ENCODE measurements around the gene ANKRD63. TPM values are rescaled to one million over a fixed set of nuclear protein-coding genes. Genes with fewer than 3 reads are reported as not detected.

The ANKRD63 gene
- total and polyA plus RNA-seq, 8 donors: 0.37 TPM; not detected in 7

- Histone ChIP-seq H3K9me3 (no peaks in the 10 kb centered on the region), H3K36me3 (no peaks in the 10 kb centered on the region), H3K4me1 (peaks cover 10 to 54% (median 37%) of the 10 kb centered on the region in 4 donors), H3K4me3 (peak within 1 kb of the TSS; percentile 85 to 91 (median 86)), H3K27me3 (no peaks in the 10 kb centered on the region), H3K27ac (peak within 1 kb of the TSS; percentile 67 to 92 (median 85))
- peak; percentile 90 to 97 for DNase-seq
- WGBS, 5 donors: 0 to 2% (median 0%) methylated on average over 16 to 100 of the region's 103 CpGs
- intact Hi-C loops (cut with DNase I; ENCODE audit: low total_unique reads): no loop called here
- TF ChIP-seq POLR2A (IDR thresholded peaks at IDR 0.05) (no peak), CTCF (IDR thresholded peaks at IDR 0.05) (peak in 5 of 7 experiments; percentile 44 to 74 (median 58)), POLR2AphosphoS5 (IDR thresholded peaks at IDR 0.05) (peak; percentile 25 to 82 (median 40))
Measured at GRCh38 chr15:40323239-40323952, 40.5 kb upstream of the ANKRD63 start, which contains the start of gene INAFM2. TSS of gene INAFM2 (plus strand) at chr15:40323692. CDS start at chr15:40324056, 364 bp downstream.

GRCh38 chr15:40322531-40323238, 39.8 kb upstream of the ANKRD63 start:
- 38 to 67% (median 44%) methylated on average over 17 to 26 of the region's 26 CpGs for WGBS, 5 donors
- Histone ChIP-seq H3K4me1 (peaks cover 10 to 48% (median 33%) of the 10 kb centered on the region in 4 donors), H3K9me3 (no peaks in the 10 kb centered on the region), H3K27me3 (no peaks in the 10 kb centered on the region), H3K27ac (peak overlapping the region; percentile 67 to 92 (median 79)), H3K36me3 (no peaks in the 10 kb centered on the region), H3K4me3 (peak overlapping the region; percentile 49 to 91 (median 86))
- intact Hi-C loops (cut with DNase I; ENCODE audit: low total_unique reads): no loop called here
- peak in 1 of 2 donors; percentile 64 for DNase-seq
- TF ChIP-seq EP300 (IDR thresholded peaks at IDR 0.05): no peak
- TF ChIP-seq POLR2AphosphoS5 (IDR thresholded peaks at IDR 0.05): peak in 1 of 3 donors; percentile 41

DNA sequence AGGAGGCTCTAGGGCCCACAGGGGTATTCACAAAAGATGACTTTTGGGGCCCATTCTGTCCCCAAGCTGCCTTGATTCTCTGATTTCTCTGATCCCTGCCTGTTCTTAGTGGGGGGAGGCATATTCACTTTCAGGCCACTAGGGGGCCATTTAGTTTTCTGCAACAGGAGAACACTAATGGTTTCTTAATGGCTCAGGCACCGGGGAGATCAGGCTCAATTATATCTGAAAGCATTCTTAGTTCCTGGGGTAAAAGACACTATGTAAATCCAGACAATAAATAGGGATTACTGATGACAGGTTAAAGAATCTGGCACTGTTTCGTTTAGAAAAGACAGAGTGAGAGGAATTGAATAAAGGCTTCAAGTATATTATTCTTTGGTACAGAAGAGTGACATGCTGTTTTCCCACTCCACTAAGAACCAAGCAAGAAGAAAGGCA, 38.1 kb upstream of the ANKRD63 start:
- intact Hi-C loops (cut with DNase I; ENCODE audit: low total_unique reads): no loop called here
- WGBS, 5 donors: 0 to 4% (median 2%) methylated on average over 2 of the region's 2 CpGs
- DNase-seq: peak; percentile 66 to 84
- H3K27ac ChIP-seq: peak overlapping the region in 1 of 5 donors; percentile 90
- no peaks in the 10 kb centered on the region for H3K36me3 ChIP-seq
- H3K9me3 ChIP-seq: no peaks in the 10 kb centered on the region
- peaks cover 10 to 32% (median 26%) of the 10 kb centered on the region in 4 donors for H3K4me1 ChIP-seq
- peak in 1 of 3 donors; percentile 40 for TF ChIP-seq POLR2AphosphoS5 (IDR thresholded peaks at IDR 0.05)
- no peak for TF ChIP-seq EP300 (IDR thresholded peaks at IDR 0.05)
- TF ChIP-seq CTCF (IDR thresholded peaks at IDR 0.05): peak in 6 of 7 experiments; percentile 55 to 93 (median 86)
- H3K27me3 ChIP-seq: no peaks in the 10 kb centered on the region
- no peak overlapping the region for H3K4me3 ChIP-seq

DNA sequence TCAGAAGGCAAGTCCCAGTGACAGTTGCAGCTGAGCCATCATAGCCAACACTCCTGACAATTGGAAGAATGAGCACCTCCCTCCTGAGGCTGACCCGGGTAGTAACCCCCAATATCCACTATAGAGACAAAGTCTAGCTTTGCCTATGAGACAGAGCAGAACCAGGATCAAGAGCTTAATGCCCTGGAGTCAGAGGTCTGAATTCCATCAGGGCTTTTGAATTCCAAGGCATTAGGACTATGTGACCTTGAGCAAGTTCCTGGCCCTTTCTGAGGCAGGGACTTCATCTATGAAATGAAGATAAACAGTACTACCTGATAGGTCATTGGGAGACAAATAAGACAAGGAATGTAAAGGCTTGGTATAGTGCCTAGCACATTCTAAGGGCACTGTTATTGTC, 37.5 kb upstream of the ANKRD63 start:
- Histone ChIP-seq H3K27ac (peak overlapping the region in 1 of 5 donors; percentile 90), H3K4me1 (peaks cover 10 to 27% (median 22%) of the 10 kb centered on the region in 4 donors), H3K4me3 (no peak overlapping the region), H3K9me3 (no peaks in the 10 kb centered on the region), H3K36me3 (no peaks in the 10 kb centered on the region), H3K27me3 (peaks cover 0 to 3% (median 0%) of the 10 kb centered on the region in 3 donors)
- no peak for DNase-seq
- WGBS, 5 donors: 89 to 100% (median 95%) methylated on average over 1 of the region's 1 CpG
- TF ChIP-seq POLR2AphosphoS5 (IDR thresholded peaks at IDR 0.05) (no peak), CTCF (IDR thresholded peaks at IDR 0.05) (no peak), EP300 (IDR thresholded peaks at IDR 0.05) (no peak), POLR2A (IDR thresholded peaks at IDR 0.05) (no peak)
- intact Hi-C loops (cut with DNase I; ENCODE audit: low total_unique reads): no loop called here
